Measurements from ENCODE around the gene LZTS3.
"Not testable (repeated sequence)": the region's sequence is repeated elsewhere in the genome, so short reads cannot be mapped to it uniquely, and the experiment has no call there.

LZTS3 gene

GRCh38 chr20:3192226-3193015, 19.1 kb upstream of the LZTS3 start:
- no peak for DNase-seq

- no peak for DNase-seq
Measured at GRCh38 chr20:3190681-3191111, 17.3 kb upstream of the LZTS3 start.

DNA sequence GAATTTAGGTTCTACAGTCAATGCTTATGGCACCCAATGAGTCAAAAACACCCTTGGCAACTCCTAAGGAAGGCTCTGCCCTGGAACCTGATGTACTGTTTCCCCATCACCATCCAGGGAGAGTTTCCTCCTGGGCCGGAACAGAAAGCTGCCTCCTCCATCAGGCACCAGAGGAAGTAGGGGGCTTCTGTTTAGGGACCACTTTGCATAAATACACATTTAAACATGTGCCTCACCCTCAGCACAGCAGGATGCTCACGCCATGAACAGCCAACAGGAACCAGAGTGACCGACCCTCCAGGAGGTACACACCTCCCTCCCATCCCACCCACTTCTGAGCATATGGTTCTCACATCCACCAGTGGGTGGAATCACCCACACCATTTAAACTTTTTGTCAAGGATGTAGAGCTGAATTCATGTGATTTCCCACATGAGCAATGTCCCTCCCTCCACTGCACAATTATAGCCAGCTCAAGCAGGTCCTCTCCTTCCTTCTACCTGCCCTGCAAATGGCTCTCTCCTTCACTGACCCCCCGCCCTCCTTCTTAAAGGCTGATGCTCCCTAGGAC, 16.3 kb upstream of the LZTS3 start:
- no peak for DNase-seq

DNA sequence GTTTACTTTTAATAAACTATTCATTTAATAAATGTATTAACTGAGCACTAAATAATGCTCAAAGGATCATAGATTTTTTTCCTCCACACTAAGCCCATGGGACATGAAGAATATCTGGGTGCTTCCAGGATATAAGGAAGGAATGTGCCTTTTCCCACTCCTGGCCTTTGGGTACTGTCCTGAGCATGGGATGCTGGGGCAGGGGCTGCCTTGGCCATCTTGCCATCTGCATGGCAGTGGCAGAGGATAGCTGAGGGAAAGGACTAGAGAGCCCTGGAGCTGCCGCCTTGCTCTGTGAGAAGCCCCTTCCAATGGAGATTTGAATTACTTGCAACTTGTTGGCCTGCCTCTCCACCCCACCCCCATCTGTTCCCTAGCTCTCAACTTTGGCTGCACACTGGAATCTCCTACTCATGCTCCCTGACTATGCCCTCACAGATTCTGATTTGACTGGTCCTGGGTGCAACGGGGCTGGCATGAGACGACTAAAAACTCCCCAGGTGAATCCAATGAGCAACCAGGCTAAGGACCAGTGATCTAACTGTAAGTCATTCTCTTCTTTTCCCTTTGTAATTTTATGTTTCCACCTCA, 15.6 kb upstream of the LZTS3 start:
- DNase-seq, result no peak

DNA sequence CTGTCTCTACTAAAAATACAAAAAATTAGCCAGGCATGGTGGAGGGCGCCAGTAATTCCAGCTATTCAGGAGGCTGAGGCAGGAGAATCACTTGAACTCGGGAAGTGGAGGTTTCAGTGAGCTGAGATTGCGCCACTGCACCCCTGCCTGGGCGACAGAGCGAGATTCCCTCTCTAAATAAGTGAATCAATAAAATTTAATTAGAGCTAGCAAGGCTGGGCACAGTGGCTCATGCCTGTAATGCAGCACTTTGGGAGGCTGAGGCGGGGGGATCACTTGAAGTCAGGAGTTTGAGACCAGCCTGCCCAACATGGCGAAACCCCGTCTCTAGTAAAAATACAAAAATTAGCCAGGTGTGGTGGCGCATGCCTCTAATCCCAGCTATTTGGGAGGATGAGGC, 14.5 kb upstream of the LZTS3 start:
- not testable (repeated sequence) for DNase-seq

GRCh38 chr20:3183896-3184612, 10.7 kb upstream of the LZTS3 start:
- DNase-seq, result no peak

GRCh38 chr20:3182429-3182828, 9.1 kb upstream of the LZTS3 start:
- DNase-seq, result not testable (repeated sequence)

- no peak for DNase-seq
Measured at GRCh38 chr20:3181270-3181669, 7.9 kb upstream of the LZTS3 start.

DNA sequence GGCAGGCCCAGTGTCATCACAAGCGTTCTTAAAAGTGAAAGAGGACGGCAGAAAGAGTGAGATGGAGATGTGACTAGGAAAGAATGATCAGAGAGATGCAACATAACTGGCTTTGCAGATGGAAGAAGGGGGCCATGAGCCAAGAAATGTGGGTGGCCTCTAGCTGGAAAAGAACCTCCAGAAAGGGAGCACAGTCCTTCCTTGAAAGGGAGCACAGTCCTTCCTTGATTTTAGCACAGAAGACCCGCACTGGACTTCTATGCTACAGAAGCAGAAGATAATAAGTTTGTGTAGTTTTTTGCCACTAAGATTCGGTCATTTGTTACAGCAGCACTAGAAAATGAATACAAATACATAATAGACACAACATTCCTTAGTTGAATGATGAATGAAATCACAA, 7.0 kb upstream of the LZTS3 start:
- no peak for DNase-seq

- DNase-seq, result no peak
Measured at GRCh38 chr20:3177746-3178485, 4.6 kb upstream of the LZTS3 start.

- DNase-seq, result no peak
Measured at GRCh38 chr20:3175270-3175669, 1.9 kb upstream of the LZTS3 start.

- DNase-seq, result no peak
Measured at GRCh38 chr20:3174442-3175261, 1.3 kb upstream of the LZTS3 start.

- peak; percentile 77 to 92 (median 83) for DNase-seq
Measured at GRCh38 chr20:3173610-3174441, 477 bp upstream of the LZTS3 start.

DNA sequence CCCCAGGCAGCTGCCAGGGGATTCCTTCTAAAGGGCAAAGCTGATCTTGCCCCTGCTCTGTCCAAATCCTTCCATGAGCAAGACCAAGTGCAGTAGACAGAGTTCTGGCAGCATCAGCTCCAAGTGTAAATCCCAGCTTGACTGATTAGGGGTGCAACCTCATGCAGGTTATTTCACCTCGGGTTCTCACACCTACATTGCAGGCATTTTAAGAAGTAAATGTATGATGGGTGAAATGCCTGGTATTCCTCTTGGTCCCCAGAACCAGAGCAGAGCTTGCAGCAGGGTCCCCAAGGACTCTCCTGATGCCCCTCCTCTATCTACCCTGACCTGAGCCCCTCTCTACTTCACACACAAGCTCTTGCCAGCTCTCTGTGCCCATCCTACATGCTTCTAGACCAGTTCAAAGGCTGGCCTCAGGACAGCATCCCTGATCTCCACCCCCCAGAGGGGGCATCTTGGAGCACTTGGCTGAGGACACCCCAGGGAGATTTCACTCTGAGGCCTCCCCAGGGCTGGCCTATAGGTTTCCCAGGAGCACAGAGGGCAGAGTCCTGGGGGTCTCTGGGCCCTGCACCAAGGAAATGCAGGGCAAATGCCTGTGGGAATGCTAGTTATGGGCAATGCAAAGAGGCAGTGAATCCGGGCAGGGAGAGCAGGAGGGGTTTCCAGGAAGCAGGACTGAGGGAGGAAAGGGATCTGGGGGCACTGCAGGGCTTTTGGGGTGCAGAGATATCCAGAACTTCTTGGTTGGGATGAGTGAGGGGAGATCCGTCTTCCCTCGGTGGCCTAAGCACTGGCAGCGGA, 1.0 kb downstream of the LZTS3 start:
- no peak for DNase-seq

DNA sequence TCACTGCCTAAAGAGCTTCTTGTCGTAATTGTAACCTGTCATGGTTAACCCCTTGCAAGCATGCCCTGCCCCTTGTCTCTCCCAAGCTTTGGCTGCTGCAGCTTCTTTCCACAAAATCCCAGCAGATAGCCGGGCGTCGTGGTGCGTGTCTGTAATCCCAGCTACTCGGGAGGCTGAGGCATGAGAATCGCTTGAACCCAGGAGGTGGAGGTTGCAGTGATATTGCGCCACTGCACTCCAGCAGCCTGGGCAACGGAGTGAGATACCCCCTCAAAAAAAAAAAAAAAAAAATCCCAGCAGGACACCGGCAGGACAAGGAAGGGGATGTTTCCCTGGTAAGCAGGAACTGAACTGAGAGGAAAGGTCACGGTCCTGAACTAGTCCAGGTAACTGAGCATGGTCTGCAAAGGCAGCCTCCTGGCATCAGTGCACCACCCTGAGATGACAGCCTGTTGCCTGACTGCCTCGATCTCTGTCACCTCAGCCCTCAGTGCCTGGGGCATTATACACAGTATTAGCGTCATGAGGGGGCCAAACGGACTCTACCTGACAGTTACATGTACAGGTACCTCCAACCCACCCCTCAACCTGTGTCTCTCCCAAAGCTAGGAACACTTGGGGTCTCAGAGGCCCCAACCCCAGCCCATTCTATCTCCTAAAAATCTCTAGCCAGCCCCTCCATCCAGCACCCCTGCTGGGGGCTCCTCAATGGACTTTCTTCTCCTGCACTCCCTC, 1.8 kb downstream of the LZTS3 start:
- DNase-seq, result no peak

DNA sequence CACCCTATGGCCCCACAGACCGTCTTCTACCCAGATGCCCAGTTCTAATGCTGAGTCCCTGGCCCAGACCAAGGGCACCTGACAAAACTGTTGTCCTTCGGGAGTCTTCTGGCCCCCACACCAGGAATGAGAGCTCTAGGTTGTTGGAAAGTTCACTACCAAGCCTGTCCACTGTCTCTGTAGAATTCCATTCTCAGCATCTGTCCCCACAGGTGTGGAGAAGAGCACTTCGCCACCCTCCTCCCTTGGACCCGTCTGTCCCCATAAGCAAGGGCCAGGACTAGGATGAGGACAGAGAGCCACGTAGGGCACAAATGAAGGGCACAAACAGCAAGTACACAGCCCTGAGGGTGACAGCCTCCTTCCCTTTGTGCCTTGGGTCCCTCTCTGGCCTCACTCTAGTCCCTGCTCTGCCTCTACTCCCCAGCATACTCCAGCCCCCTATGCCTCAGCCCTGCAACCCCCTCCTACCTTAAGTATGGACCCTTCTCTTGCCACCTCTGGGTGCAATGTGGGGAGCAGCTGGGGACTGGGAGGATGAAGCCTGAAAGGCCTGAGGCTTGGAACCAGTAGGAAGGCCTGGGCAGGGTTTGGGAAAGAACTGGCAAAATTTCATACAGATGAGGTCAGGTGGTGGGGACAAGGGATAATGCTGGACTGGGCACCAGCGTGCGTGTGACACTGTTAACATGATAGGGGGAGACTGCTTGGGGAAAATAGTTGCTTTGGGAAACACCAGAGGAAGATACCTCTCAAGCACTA, 4.3 kb downstream of the LZTS3 start:
- no peak for DNase-seq

DNA sequence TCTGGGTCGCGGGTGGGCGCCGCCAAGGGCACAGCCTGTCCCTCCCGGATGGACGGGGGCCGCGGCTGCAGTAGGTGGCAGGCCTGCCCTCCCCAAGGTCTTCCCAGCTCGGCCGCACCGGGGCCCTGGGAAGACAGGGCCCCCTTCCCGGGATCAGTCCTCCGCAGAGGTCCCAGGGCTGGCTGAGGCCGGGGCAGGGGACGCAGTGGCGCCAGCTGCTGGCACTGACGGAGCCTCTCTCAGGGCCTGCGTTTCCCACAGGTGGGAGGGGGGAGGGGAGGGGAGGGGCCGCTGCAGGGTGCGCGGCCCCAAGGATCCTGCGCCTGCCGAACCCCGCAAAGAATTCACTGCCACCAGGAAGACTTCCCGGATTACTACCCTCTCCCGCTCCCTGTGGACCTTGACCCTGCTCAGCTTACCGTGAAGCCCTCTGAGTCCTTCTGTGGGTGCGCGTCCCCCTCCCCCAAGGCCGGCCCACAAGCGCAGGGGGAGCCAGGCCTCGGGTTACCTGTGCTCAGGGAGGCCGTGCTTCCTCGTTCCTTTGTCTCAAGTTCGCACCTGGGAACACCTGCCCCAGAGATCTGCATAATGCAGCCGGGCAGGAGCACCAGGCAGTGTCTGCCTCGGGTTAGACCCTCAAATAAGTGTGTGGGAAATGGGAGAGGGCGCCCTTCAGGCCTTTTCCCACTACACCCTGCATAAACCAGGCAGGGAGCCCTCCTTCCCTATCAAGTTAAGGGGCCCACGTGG, 5.1 kb downstream of the LZTS3 start:
- DNase-seq, result no peak

DNA sequence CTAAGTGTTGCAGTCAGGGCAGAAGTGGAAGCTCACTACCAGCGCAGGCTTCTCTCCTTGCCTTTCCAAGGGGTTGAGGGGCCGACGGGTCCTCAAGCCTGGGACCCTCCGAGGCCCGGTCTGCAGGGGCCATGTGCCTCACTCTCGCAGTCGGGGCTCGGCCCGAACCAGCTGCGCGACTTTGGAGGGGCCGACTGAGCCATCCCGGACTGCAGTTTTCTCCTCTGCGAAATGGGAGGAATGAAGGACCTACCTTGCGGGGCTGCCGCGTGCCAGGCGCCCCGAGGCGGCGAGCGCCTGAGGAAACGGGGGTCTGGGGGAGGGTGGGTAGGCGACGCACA, 5.6 kb downstream of the LZTS3 start:
- no peak for DNase-seq
